ENCODE results near the gene USP13. TPM values are rescaled to one million over a fixed set of nuclear protein-coding genes. Genes with fewer than 3 reads are reported as not detected.
A peak's percentile ranks its signal among the peaks of the same experiment; 100 is the strongest.

The USP13 gene
- total and polyA plus RNA-seq, 2 of the 13 experiments (the other 11 are each of a cell fraction or from before 2014, with no cell fraction given), result 15.9 to 36.7 TPM

DNA sequence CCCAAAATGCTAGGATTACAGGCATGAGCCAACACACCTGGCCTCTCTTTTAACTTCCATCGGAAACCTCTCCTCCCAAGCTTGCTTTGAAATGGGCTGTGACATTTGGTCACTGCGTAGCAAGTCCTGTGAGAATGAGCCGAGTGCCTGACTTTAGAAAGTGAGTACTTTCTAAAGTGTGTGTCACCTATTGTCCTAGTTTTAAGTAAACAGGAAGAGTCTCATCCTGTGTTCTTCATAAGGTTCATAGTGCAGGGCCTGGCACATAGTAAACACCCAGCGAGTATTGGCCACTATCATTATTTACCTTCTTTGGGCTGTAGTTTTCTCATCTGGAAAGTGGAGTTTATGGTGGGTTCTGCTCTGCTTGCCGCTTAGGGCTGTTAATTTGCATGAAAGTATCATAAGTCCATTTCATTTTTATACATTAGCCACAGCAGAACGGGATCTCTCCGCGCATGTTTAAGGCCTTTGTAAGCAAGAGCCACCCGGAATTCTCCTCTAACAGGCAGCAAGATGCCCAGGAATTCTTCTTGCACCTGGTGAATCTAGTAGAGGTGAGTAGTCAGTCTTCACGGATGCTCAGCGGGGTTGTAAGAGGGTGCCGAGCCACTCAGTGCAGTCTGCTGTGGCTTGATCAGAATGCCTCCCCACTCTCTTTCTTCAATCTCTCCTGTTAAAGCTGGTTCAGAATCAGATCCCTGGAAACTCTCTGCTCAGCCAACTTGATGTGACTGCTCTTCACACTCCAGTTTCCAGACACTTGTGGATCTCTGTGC, 87.2 kb downstream of the USP13 start (continued):
- TF ChIP-seq CENPBD1 (CRISPR knock-in tag; IDR thresholded peaks at IDR 0.05; ENCODE audit: borderline replicate concordance, low read depth) (no peak), SYNCRIP (IDR thresholded peaks at IDR 0.05; ENCODE audit: insufficient read depth, low read depth, low read length) (no peak), ARNTL (CRISPR knock-in tag; IDR thresholded peaks at IDR 0.05) (no peak), ZBTB7A (CRISPR knock-in tag; IDR thresholded peaks at IDR 0.05) (no peak), HMG20B (CRISPR knock-in tag; conservative IDR thresholded peaks at IDR 0.05) (no peak), ZKSCAN8 (CRISPR knock-in tag; IDR thresholded peaks at IDR 0.05; ENCODE audit: borderline replicate concordance) (peak; percentile 84; the same call in 1 of the 2 replicates), HNRNPLL (IDR thresholded peaks at IDR 0.05; ENCODE audit: low read depth, low read length, poor library complexity, severe bottlenecking) (no peak), DPF2 (CRISPR knock-in tag; IDR thresholded peaks at IDR 0.05; ENCODE audit: borderline replicate concordance, low read depth) (peak; percentile 77; the same call in 1 of the 2 replicates), REL (CRISPR knock-in tag; conservative IDR thresholded peaks at IDR 0.05) (no peak), ZNF619 (CRISPR knock-in tag; IDR thresholded peaks at IDR 0.05) (no peak), TOE1 (CRISPR knock-in tag; IDR thresholded peaks at IDR 0.05) (no peak), ZFP1 (CRISPR knock-in tag; IDR thresholded peaks at IDR 0.05) (no peak; the same call in 1 of the 2 replicates), ZFP36L2 (CRISPR knock-in tag; IDR thresholded peaks at IDR 0.05) (no peak), ZNF687 (CRISPR knock-in tag; IDR thresholded peaks at IDR 0.05) (no peak), ZNF597 (CRISPR knock-in tag; IDR thresholded peaks at IDR 0.05) (no peak), ZNF274 (CRISPR knock-in tag; IDR thresholded peaks at IDR 0.05) (no peak), ZNF24 (IDR thresholded peaks at IDR 0.05) (0 out of 2 replicates have a peak, but pooled peaks have one; percentile 15), NFATC3 (CRISPR knock-in tag; IDR thresholded peaks at IDR 0.05) (no peak), ZNF343 (CRISPR knock-in tag; IDR thresholded peaks at IDR 0.05) (no peak), ZNF34 (CRISPR knock-in tag; IDR thresholded peaks at IDR 0.05; ENCODE audit: borderline replicate concordance) (no peak)
- TF ChIP-seq, protein P1, sequence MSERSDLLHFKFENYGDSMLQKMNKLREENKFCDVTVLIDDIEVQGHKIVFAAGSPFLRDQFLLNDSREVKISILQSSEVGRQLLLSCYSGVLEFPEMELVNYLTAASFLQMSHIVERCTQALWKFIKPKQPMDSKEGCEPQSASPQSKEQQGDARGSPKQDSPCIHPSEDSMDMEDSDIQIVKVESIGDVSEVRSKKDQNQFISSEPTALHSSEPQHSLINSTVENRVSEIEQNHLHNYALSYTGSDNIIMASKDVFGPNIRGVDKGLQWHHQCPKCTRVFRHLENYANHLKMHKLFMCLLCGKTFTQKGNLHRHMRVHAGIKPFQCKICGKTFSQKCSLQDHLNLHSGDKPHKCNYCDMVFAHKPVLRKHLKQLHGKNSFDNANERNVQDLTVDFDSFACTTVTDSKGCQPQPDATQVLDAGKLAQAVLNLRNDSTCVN (CRISPR knock-in tag; IDR thresholded peaks at IDR 0.05; ENCODE audit: borderline replicate concordance), result no peak

Measured in HepG2 (cell line).